Sigmoid colon (tissue), 4 donors: ENCODE measurements around the gene LETM1.

Source experiments
- CTCF ChIP-seq, 4 experiments: fragments of 450-650 bp in 3 of 4; fragments of 200-600 bp in 1 of 4; IDR thresholded peaks; one replicate each; pipeline ENCODE4 v1.5.1; 2016 to 2019; ENCODE audit warnings: antibody characterized with exemption in 4 of 4, mild to moderate bottlenecking in 3 of 4, moderate library complexity in 2 of 4
- POLR2AphosphoS5 ChIP-seq, 4 donors: sonication (generic); formaldehyde crosslinking; IDR thresholded peaks; one replicate each; pipeline ENCODE4 v1.6.1; 2017; ENCODE audit warnings: antibody characterized with exemption in 4 of 4

GRCh38 chr4:1797298-1797860 is 58.6 kb downstream of the LETM1 start:
- TF ChIP-seq CTCF (IDR thresholded peaks at IDR 0.05) (no peak), POLR2AphosphoS5 (IDR thresholded peaks at IDR 0.05) (no peak)
